GM19463 (cell line): ENCODE results near the gene SLC2A4RG.
"Not testable (repeated sequence)": the region's sequence is repeated elsewhere in the genome, so short reads cannot be mapped to it uniquely, and the experiment has no call there.

ENCODE experiments used
- ATAC-seq: cut with Tn5 transposase; IDR thresholded peaks from one replicate; pipeline ENCODE4 v1.9.1; 2021; ENCODE audit warnings: mild to moderate bottlenecking, moderate library complexity; ENCODE audit not compliant: unreplicated experiment

The SLC2A4RG gene

GRCh38 chr20:63773571-63774241 lies 34.1 kb downstream of the SLC2A4RG start:
- no peak for ATAC-seq

- no peak for ATAC-seq
Observed at GRCh38 chr20:63774306-63774705, 34.7 kb downstream of the SLC2A4RG start.

- no peak for ATAC-seq
Observed at GRCh38 chr20:63775096-63775978, 35.8 kb downstream of the SLC2A4RG start.

- not testable (repeated sequence) for ATAC-seq
Observed at GRCh38 chr20:63776875-63777274, 37.3 kb downstream of the SLC2A4RG start.

- no peak for ATAC-seq
Observed at GRCh38 chr20:63777614-63778013, 38.0 kb downstream of the SLC2A4RG start.

GRCh38 chr20:63778034-63778752 lies 38.6 kb downstream of the SLC2A4RG start:
- ATAC-seq: no peak

- no peak for ATAC-seq
Observed at GRCh38 chr20:63778857-63779256, 39.3 kb downstream of the SLC2A4RG start.

- ATAC-seq: no peak
Observed at GRCh38 chr20:63781181-63781580, 41.6 kb downstream of the SLC2A4RG start.

GRCh38 chr20:63782051-63782471 lies 42.5 kb downstream of the SLC2A4RG start:
- ATAC-seq: no peak

GRCh38 chr20:63782521-63782971 lies 43.0 kb downstream of the SLC2A4RG start:
- no peak for ATAC-seq

- no peak for ATAC-seq
Observed at GRCh38 chr20:63783970-63784369, 44.4 kb downstream of the SLC2A4RG start.

- no peak for ATAC-seq
Observed at GRCh38 chr20:63785691-63786131, 46.1 kb downstream of the SLC2A4RG start.

- no peak for ATAC-seq
Observed at GRCh38 chr20:63787302-63787701, 47.7 kb downstream of the SLC2A4RG start.

- ATAC-seq: no peak
Observed at GRCh38 chr20:63787749-63788148, 48.2 kb downstream of the SLC2A4RG start.

GRCh38 chr20:63789836-63790571 lies 50.4 kb downstream of the SLC2A4RG start:
- ATAC-seq: no peak

GRCh38 chr20:63790572-63791168 lies 51.1 kb downstream of the SLC2A4RG start:
- ATAC-seq: no peak

GRCh38 chr20:63791497-63792156 lies 52.1 kb downstream of the SLC2A4RG start:
- no peak for ATAC-seq

GRCh38 chr20:63792866-63793265 lies 53.3 kb downstream of the SLC2A4RG start:
- no peak for ATAC-seq
